Measurements from ENCODE around the gene MACC1. TPM values are rescaled to one million over a fixed set of nuclear protein-coding genes. Genes with fewer than 3 reads are reported as not detected.

Gene MACC1, protein sequence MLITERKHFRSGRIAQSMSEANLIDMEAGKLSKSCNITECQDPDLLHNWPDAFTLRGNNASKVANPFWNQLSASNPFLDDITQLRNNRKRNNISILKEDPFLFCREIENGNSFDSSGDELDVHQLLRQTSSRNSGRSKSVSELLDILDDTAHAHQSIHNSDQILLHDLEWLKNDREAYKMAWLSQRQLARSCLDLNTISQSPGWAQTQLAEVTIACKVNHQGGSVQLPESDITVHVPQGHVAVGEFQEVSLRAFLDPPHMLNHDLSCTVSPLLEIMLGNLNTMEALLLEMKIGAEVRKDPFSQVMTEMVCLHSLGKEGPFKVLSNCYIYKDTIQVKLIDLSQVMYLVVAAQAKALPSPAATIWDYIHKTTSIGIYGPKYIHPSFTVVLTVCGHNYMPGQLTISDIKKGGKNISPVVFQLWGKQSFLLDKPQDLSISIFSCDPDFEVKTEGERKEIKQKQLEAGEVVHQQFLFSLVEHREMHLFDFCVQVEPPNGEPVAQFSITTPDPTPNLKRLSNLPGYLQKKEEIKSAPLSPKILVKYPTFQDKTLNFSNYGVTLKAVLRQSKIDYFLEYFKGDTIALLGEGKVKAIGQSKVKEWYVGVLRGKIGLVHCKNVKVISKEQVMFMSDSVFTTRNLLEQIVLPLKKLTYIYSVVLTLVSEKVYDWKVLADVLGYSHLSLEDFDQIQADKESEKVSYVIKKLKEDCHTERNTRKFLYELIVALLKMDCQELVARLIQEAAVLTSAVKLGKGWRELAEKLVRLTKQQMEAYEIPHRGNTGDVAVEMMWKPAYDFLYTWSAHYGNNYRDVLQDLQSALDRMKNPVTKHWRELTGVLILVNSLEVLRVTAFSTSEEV
- 10 to 100 TPM; 15.2 to 16.6 TPM for total RNA-seq

DNA sequence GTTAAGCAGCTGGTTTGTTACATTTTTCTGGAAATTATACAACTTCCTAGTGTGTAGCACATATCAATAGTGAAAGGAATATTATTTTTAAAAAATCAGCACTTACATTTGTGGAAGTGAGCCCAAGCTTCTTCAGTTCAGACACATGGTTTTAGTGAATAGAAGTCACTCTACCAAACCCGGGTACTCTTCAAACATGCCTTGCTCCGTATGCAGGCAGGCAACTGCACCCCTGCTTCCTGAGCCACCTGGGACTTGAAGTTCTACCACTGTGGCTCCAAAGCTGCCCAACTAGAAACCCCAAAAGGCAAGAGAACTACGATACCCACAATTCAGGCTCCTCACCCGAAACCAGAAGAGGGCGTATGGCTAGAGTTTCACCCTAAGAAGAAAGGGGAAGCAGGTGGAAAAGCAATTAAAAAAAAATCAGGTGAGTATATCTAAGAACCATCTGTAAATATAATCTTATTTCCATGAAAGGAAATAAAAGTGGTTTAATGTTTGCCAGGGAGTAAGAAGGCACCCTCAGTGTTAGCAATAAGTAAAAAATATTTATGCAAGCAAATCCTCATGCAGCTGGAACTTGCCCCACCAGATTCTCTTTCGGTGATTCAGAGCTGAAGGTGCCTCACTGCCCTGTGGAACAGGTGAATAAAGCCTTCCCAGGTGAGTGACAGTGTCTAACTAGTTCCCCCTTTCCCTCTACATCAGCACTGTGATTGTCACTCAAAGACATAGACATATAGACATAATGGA is at the start of gene MACC1:
MACC1 (minus strand) TSS at position 192 of the 756 bp plus-strand sequence. CDS start 55,522 bp downstream, outside the sequence.
- no peaks in the 10 kb centered on the region for H3K27me3 ChIP-seq
- H3K4me1 ChIP-seq, result peaks cover 40% of the 10 kb centered on the region
- ATAC-seq, result peak; percentile 83
- peak within 1 kb of the TSS; percentile 6 to 7 for H3K4me3 ChIP-seq
- H3K9me3 ChIP-seq, result no peaks in the 10 kb centered on the region
- peak; percentile 59 to 78 (median 78) for TF ChIP-seq POLR2A (IDR thresholded peaks at IDR 0.05)
- TF ChIP-seq, protein P1, sequence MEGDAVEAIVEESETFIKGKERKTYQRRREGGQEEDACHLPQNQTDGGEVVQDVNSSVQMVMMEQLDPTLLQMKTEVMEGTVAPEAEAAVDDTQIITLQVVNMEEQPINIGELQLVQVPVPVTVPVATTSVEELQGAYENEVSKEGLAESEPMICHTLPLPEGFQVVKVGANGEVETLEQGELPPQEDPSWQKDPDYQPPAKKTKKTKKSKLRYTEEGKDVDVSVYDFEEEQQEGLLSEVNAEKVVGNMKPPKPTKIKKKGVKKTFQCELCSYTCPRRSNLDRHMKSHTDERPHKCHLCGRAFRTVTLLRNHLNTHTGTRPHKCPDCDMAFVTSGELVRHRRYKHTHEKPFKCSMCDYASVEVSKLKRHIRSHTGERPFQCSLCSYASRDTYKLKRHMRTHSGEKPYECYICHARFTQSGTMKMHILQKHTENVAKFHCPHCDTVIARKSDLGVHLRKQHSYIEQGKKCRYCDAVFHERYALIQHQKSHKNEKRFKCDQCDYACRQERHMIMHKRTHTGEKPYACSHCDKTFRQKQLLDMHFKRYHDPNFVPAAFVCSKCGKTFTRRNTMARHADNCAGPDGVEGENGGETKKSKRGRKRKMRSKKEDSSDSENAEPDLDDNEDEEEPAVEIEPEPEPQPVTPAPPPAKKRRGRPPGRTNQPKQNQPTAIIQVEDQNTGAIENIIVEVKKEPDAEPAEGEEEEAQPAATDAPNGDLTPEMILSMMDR (IDR thresholded peaks at IDR 0.05), result peak; percentile 19 to 74 (median 66)
- no peaks in the 10 kb centered on the region for H3K36me3 ChIP-seq (replicated peaks in 1 of 2; ENCODE audit: insufficient read depth in 1 of 2, low read depth in 2 of 2)
- peak within 1 kb of the TSS; percentile 50 to 91 (median 88) for H3K27ac ChIP-seq
- 7 to 13% methylated on average over 6 of the region's 6 CpGs for WGBS, 2 donors
- intact Hi-C loops (cut with DNase I), result no loop called here
- peak; percentile 82 to 93 (median 90) for DNase-seq

DNA sequence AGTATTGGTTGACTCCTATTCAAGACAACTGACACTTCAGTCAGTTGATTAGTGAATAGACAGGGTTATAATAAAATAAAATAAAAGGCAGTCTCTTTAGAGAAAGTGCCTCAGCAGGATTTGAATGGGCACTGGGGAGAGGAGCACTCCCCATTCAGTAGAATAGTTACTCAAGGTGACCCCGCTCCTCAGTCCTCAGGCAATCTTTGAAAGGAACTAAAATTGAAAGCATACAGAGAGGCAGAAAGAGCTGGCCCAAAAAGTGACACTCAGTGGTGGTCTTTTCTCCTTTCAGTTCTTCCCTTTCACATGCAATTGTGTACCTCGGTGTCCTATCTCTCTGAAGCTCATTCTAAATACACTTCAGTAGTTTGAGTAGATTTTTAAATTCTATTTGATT is 47.4 kb upstream of the MACC1 start:
- intact Hi-C loops (cut with DNase I), result no loop called here
- Histone ChIP-seq H3K4me1 (no peaks in the 10 kb centered on the region), H3K9me3 (no peaks in the 10 kb centered on the region), H3K36me3 (replicated peaks in 1 of 2; ENCODE audit: insufficient read depth in 1 of 2, low read depth in 2 of 2) (no peaks in the 10 kb centered on the region), H3K27ac (no peak overlapping the region), H3K27me3 (no peaks in the 10 kb centered on the region), H3K4me3 (no peak overlapping the region)
- ATAC-seq (no peak), DNase-seq (no peak)
- WGBS, 2 donors, result 64 to 74% methylated on average over 2 of the region's 2 CpGs
- TF ChIP-seq POLR2A (IDR thresholded peaks at IDR 0.05), result no peak
- TF ChIP-seq, protein P1 (IDR thresholded peaks at IDR 0.05), result no peak

DNA sequence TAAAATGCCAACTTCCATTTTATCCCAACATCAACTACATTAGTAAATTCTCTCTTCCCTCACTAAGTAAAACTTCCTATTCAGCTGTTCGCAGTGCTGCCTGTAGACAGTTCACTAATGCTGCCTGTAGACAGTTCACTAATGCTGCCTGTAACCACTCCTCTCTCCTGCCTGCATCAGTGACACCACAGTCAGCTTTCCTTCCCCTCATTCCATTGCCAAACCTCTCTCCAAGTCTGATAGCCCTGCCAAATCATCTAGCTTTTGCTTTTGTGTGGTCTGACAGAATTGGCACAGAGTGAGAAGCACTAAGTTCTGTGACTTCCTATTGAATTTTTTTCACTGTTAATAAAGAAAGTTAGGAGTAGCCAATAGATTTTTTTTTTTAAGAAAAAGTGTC is 43.0 kb upstream of the MACC1 start:
- no peak for DNase-seq
- H3K36me3 ChIP-seq (replicated peaks in 1 of 2; ENCODE audit: insufficient read depth in 1 of 2, low read depth in 2 of 2), result no peaks in the 10 kb centered on the region
- H3K4me3 ChIP-seq, result no peak overlapping the region
- TF ChIP-seq, protein P1 (IDR thresholded peaks at IDR 0.05), result no peak
- TF ChIP-seq POLR2A (IDR thresholded peaks at IDR 0.05), result no peak
- intact Hi-C loops (cut with DNase I), result no loop called here
- no peaks in the 10 kb centered on the region for H3K9me3 ChIP-seq
- WGBS, 2 donors, result 80 to 81% methylated on average over 1 of the region's 1 CpG
- no peak overlapping the region for H3K27ac ChIP-seq
- no peaks in the 10 kb centered on the region for H3K27me3 ChIP-seq
- H3K4me1 ChIP-seq, result no peaks in the 10 kb centered on the region
- ATAC-seq, result no peak

DNA sequence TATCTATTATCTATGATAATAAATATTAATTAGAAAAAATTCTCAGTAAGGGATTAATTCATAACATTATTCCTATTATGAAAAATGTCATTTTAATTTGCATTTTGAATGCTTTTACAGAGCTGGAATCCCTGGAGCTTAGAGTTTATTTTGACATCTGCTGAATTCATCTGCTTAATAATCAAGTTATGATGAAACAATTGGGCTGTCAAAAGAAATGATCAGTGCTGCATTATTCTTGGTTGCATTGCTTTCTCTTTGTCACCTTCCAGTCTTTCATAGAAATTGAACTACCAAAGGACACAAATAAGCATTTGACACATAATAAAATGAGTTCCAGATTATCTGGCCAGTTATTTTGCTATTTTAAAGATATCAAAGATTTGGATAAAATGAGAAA is 40.0 kb upstream of the MACC1 start:
- ATAC-seq (no peak), DNase-seq (no peak)
- TF ChIP-seq, protein P1 (IDR thresholded peaks at IDR 0.05), result no peak
- TF ChIP-seq POLR2A (IDR thresholded peaks at IDR 0.05), result no peak
- Histone ChIP-seq H3K36me3 (replicated peaks in 1 of 2; ENCODE audit: insufficient read depth in 1 of 2, low read depth in 2 of 2) (no peaks in the 10 kb centered on the region), H3K27me3 (no peaks in the 10 kb centered on the region), H3K27ac (no peak overlapping the region), H3K9me3 (no peaks in the 10 kb centered on the region), H3K4me3 (no peak overlapping the region), H3K4me1 (no peaks in the 10 kb centered on the region)
- intact Hi-C loops (cut with DNase I), result no loop called here

Data from body of pancreas (tissue), 4 donors.